Measurements from ENCODE around the gene EFCAB11. TPM values are rescaled to one million over a fixed set of nuclear protein-coding genes. Genes with fewer than 3 reads are reported as not detected.

Gene EFCAB11
- total and polyA plus RNA-seq, 2 of the 4 experiments (the other 2 are of a cell fraction), result 2.2 to 5.3 TPM

GRCh38 chr14:89955745-89956660, 1.5 kb upstream of the EFCAB11 start, which contains the start of gene TDP1:
TDP1 (plus strand) TSS chr14:89955927; CDS start chr14:89963115, 7,188 bp downstream.
- Histone ChIP-seq H3K9me1 (ENCODE audit: insufficient read depth, low read length) (peaks cover 9% of the 10 kb centered on the region), H2BK5ac (ENCODE audit: low read depth, low read length, poor library complexity, severe bottlenecking) (peak within 1 kb of the TSS; percentile 76), H2AK5ac (ENCODE audit: low read depth, low read length) (peak within 1 kb of the TSS; percentile 41; the same call in 1 of the 2 replicates), H2BK20ac (ENCODE audit: low read depth, low read length) (0 out of 2 replicates have a peak within 1 kb of the TSS, but pooled peaks have one; percentile 4), H3K4ac (ENCODE audit: low read depth, low read length) (peak within 1 kb of the TSS; percentile 79), H2BK120ac (ENCODE audit: low read depth, low read length) (peak within 1 kb of the TSS; percentile 65), H3K14ac (replicated peaks; ENCODE audit: low read depth, low read length) (peak within 1 kb of the TSS; percentile 76), H3K4me1 (ENCODE audit: control insufficient read depth, insufficient read depth, low read length) (peaks cover 3% of the 10 kb centered on the region; the same call in 1 of the 2 replicates), H4K91ac (ENCODE audit: insufficient read depth, low read depth, low read length) (peak within 1 kb of the TSS; percentile 53), H3K23ac (ENCODE audit: low read depth, low read length) (peak within 1 kb of the TSS; percentile 84), H2BK15ac (ENCODE audit: low read depth, low read length) (peak within 1 kb of the TSS; percentile 64; the same call in 1 of the 3 replicates), H3K27ac (ENCODE audit: insufficient read depth, low read length) (peak within 1 kb of the TSS; percentile 77), H3K56ac (ENCODE audit: extremely low read depth, insufficient read depth, low read length) (peak within 1 kb of the TSS; percentile 95), H3K36me3 (ENCODE audit: control insufficient read depth, insufficient read depth, low read length) (peaks cover 3% of the 10 kb centered on the region; the same call in 1 of the 2 replicates), H3K27me3 (ENCODE audit: control insufficient read depth, insufficient read depth, low read length) (no peaks in the 10 kb centered on the region), H2AFZ (replicated peaks; ENCODE audit: low read length, poor library complexity) (peak within 1 kb of the TSS; percentile 95), H2AK9ac (replicated peaks; ENCODE audit: low read depth, low read length, poor library complexity) (peak within 1 kb of the TSS; percentile 96), H3K18ac (ENCODE audit: low read depth, low read length) (peak within 1 kb of the TSS; percentile 16; the same call in 1 of the 2 replicates), H4K5ac (ENCODE audit: low read depth, low read length) (peak within 1 kb of the TSS; percentile 31; the same call in 1 of the 2 replicates), H3K9me3 (ENCODE audit: control insufficient read depth, insufficient read depth, low read length) (no peaks in the 10 kb centered on the region), H3K9ac (ENCODE audit: low read depth, low read length) (peak within 1 kb of the TSS; percentile 69), H3K4me2 (ENCODE audit: low read depth, low read length) (peak within 1 kb of the TSS; percentile 85), H4K20me1 (ENCODE audit: insufficient read depth, low read length) (no peaks in the 10 kb centered on the region), H3K79me1 (ENCODE audit: low read depth in 1 of 2, low read length in 2 of 2) (peaks cover 27 to 49% of the 10 kb centered on the region in 2 experiments), H4K8ac (ENCODE audit: low read depth in 2 of 2, low read length in 2 of 2) (peak within 1 kb of the TSS; percentile 43 to 70; a peak in 3 of 4 replicates), H3K4me3 (ENCODE audit: insufficient read depth, low read depth, low read length) (peak within 1 kb of the TSS; percentile 73)
- BruUV-seq (replicated peaks), result no TSS peak
- in situ Hi-C loops (cut with MboI; ENCODE audit: low sequenced_read_pairs) (no loop called here), dilution Hi-C loops (cut with HindIII; ENCODE audit: low sequenced_read_pairs, unreplicated experiment) (no loop called here), intact Hi-C loops (cut with micrococcal nuclease) (no loop called here)
- 0% methylated on average over 29 of the region's 84 CpGs; no CpG with 5 or more reads in 1 of the 2 experiments for WGBS, 2 experiments (ENCODE audit: extremely low coverage in 2 of 2, insufficient read length in 1 of 2)
- TF ChIP-seq MAFK (IDR thresholded peaks at IDR 0.05; ENCODE audit: low read depth, low read length), result no peak
- TF ChIP-seq CTCF (conservative IDR thresholded peaks at IDR 0.05; ENCODE audit: low read depth, low read length), result 0 out of 2 replicates have a peak, but pooled peaks have one; percentile 1
- no peak for TF ChIP-seq NFE2L2 (IDR thresholded peaks at IDR 0.05; ENCODE audit: low read depth, low read length)
- TF ChIP-seq MXI1 (IDR thresholded peaks at IDR 0.05; ENCODE audit: borderline replicate concordance, low read depth, low read length), result peak; percentile 59; the same call in 1 of the 2 replicates
- peak; percentile 89 for TF ChIP-seq POLR2A (IDR thresholded peaks at IDR 0.05; ENCODE audit: low read depth, low read length)
- peak; percentile 96 for TF ChIP-seq BHLHE40 (IDR thresholded peaks at IDR 0.05; ENCODE audit: low read depth, low read length)
- TF ChIP-seq USF2 (IDR thresholded peaks at IDR 0.05; ENCODE audit: low read depth, low read length), result peak; percentile 23; the same call in 1 of the 2 replicates
- TF ChIP-seq RCOR1 (IDR thresholded peaks at IDR 0.05; ENCODE audit: insufficient replicate concordance, low read length), result peak; percentile 19
- TF ChIP-seq FOS (IDR thresholded peaks at IDR 0.05; ENCODE audit: low read depth, low read length), result peak; percentile 90; the same call in 1 of the 2 replicates
- TF ChIP-seq MAZ (IDR thresholded peaks at IDR 0.05; ENCODE audit: borderline replicate concordance, low read depth, low read length), result peak; percentile 90
- CTCF ChIA-PET, result interaction anchor here (0.6 kb wide), 1 partner anchor 333 kb away, joined by 3 read pairs; no protein-coding TSS in a partner anchor
- ATAC-seq (ENCODE audit: low read depth) (peak; percentile 69), DNase-seq (peak; percentile 94)
- POLR2A ChIA-PET (ENCODE audit: unreplicated experiment), result no interaction called here
